Spinal cord (tissue), 4 donors: Measurements from ENCODE around the gene RBM22. TPM values are rescaled to one million over a fixed set of nuclear protein-coding genes. Genes with fewer than 3 reads are reported as not detected.

Experiments used
- polyA plus RNA-seq, 2 donors: library from polyadenylated mRNA; unstranded; fragments of 120-200 nt; gene quantifications; one replicate each; pipeline ENCODE4 v1.2.1, GENCODE V29; 2013; ENCODE audit not compliant: insufficient read length in 2 of 2
- total RNA-seq, 2 donors: library from RNA; depleted of rRNA in 1 of 2; stranded (reverse); fragments of 120-200 nt in 1 of 2; fragments of >200 nt in 1 of 2; gene quantifications; one replicate each; pipeline versions ENCODE4 v1.2.3 to v1.2.4, GENCODE V29; 2013 to 2014

RBM22 gene
- total and polyA plus RNA-seq, 4 donors: 29.7 to 69.4 (median 54.7) TPM

Other genes starting within 250 kb of the RBM22 start
- gene NDST1, start 192.9 kb downstream of the RBM22 start, total RNA-seq: 10 to 100 TPM; 32.8 to 39.0 TPM
- 10 to 100 TPM; 79.3 to 81.1 TPM for gene NDST1, start 192.9 kb downstream of the RBM22 start, polyA plus RNA-seq
- 1 to 10 TPM; 5.3 to 6.9 TPM for gene SYNPO, start 60.4 kb downstream of the RBM22 start, total RNA-seq
- gene SYNPO, start 60.4 kb downstream of the RBM22 start, polyA plus RNA-seq: 10 to 100 TPM; 14.9 to 17.4 TPM
- gene MYOZ3, start 39.8 kb downstream of the RBM22 start, total RNA-seq: 1 to 10 TPM; 4.6 to 5.5 TPM
- gene MYOZ3, start 39.8 kb downstream of the RBM22 start, polyA plus RNA-seq: 10 to 100 TPM; 11.5 to 15.6 TPM
- 100 to 1,000 TPM in 1 of 2 donors, 10 to 100 TPM in 1; 63.7 to 111 TPM for gene DCTN4, start 58.0 kb upstream of the RBM22 start, total RNA-seq
- 100 to 1,000 TPM in 1 of 2 donors, 10 to 100 TPM in 1; 89.0 to 107 TPM for gene DCTN4, start 58.0 kb upstream of the RBM22 start, polyA plus RNA-seq
- gene SMIM3, start 77.7 kb upstream of the RBM22 start, total RNA-seq: 10 to 100 TPM in 1 of 2 donors, 1 to 10 TPM in 1; 8.4 to 30.6 TPM
- gene SMIM3, start 77.7 kb upstream of the RBM22 start, polyA plus RNA-seq: 10 to 100 TPM in 1 of 2 donors, 1 to 10 TPM in 1; 6.4 to 10.5 TPM
- not detected for gene IRGM, start 145.5 kb upstream of the RBM22 start, total RNA-seq
- under 1 TPM; 0.48 to 0.59 TPM for gene IRGM, start 145.5 kb upstream of the RBM22 start, polyA plus RNA-seq
- gene ZNF300, start 203.9 kb upstream of the RBM22 start, total RNA-seq: 10 to 100 TPM; 23.2 to 24.1 TPM
- 10 to 100 TPM; 27.0 to 36.0 TPM for gene ZNF300, start 203.9 kb upstream of the RBM22 start, polyA plus RNA-seq